ENCODE measurements around the gene ARL14EP.

ARL14EP gene

DNA sequence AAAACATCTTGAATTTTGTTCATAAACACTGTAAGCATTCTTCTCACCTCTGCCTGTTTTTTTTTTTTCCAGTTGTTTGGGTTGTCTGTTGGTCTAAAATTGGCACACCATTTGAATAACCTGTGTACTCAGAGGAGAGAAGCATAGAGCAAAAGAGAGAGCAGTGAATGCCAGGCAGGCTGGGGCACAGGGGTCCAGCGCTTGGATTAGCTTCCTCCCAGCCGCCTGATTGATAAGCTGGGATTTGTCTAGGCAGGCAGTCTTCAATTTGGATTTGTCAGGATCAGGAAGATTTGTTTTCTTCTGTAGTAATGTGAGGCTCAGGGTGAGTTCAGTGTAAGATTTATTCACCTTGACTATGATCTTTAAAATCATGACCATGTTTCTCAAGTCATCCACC lies 59.0 kb downstream of the ARL14EP start:
- no peak for DNase-seq (ENCODE audit: low spot score)
